GM18519 (cell line): ENCODE measurements around the gene ISCA2.

Source experiments
- ATAC-seq: cut with Tn5 transposase; IDR thresholded peaks from one replicate; pipeline ENCODE4 v1.9.1; 2021; ENCODE audit warnings: mild to moderate bottlenecking, moderate library complexity; ENCODE audit not compliant: unreplicated experiment, low FRiP score

Gene ISCA2

GRCh38 chr14:74507085-74507484, 13.5 kb downstream of the ISCA2 start:
- no peak for ATAC-seq

DNA sequence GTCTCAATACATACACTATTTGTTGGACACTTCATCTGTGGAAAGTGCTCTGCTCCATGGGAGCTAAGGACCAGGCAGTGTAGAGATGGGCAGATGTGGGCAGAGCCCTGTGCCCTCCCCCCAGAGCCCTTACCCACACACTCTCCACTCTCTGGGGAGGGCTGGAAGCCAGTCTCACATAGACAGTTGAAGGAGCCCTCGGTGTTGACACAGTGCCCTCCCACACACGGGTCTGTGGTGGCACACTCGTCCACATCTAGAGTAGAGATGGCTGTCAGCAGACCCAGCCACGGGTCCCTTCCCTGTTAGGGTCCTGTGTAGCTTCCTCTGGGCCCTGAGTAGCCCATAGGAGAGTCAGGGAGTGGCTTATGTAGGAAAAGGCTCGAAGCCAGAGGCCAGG, 14.3 kb downstream of the ISCA2 start:
- no peak for ATAC-seq

DNA sequence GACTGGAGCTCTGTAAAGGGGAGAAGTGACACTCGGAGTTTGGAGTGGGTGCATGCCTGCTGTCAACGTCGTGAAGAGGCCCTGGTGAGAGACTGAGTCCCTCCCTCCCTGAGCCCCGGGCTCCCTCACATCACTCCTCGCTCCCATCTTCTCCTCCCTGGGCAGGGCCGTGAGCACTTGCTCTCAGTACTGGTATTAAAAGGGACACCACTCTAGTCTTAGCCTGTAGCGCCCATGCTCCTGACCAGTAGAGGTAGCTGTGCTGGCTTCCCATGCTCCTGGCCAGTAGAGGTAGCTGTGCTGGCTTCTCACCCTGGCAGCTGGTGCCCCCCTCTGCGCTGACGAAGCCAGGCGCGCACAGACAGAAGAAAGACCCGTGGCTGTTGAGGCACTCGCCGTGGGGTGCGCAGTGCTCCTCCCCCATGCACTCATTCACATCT, 14.7 kb downstream of the ISCA2 start:
- no peak for ATAC-seq

DNA sequence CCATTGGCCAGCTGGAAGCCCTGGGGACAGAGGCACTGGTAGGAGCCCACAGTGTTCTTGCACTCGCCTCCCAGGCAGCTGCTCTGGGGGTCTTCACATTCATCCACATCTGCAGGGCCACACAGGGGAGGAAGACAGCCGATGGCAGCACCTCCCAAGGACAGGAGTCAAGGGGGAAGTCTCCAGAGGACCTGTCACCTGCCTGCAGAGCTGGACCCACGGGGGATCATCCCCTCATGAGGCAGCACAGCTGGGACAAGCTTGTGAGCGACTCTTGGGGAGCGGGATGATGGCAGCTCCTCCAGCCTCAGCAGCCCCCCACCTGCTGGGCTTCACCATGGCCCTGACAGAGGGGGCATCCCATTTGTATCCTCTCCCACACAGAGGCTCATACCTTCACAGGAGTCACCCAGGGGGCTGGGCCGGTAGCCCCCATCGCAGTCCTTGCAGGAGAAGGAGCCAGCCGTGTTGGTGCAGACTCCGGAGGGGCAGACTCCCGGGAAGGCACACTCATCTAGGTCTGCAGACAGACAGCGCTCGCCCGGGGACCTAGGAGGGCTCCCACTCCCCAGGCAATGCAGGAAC, 15.4 kb downstream of the ISCA2 start:
- no peak for ATAC-seq

DNA sequence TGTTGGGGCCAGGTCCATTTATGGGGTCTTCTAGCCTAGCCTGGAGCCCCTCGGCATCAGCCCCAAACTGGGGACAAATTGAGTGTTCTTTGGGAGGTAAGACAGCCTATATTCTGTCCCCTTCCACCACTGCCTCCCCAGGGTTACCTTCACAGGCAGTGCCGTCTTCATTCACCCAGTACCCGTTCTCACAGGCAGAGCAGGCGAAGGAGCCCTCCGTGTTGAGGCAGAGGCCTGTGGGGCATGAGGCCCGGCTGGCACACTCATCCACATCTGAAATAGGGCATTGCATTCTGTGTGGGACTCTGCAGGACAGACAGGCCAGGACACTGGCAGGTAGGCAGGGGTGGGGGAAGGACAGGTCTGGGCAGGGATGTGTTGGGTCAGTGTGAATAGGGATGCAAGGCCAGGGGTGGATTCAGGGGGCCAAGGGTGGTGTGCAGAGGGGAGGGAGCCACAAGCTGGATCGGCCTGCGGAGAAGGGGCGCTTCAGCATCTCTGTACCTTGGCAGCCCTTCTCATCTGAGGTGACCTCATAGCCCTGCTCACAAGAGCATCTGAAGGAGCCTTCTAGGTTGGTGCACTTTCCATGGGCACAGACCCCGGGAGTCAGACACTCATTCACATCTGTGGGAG, 16.1 kb downstream of the ISCA2 start:
- no peak for ATAC-seq

DNA sequence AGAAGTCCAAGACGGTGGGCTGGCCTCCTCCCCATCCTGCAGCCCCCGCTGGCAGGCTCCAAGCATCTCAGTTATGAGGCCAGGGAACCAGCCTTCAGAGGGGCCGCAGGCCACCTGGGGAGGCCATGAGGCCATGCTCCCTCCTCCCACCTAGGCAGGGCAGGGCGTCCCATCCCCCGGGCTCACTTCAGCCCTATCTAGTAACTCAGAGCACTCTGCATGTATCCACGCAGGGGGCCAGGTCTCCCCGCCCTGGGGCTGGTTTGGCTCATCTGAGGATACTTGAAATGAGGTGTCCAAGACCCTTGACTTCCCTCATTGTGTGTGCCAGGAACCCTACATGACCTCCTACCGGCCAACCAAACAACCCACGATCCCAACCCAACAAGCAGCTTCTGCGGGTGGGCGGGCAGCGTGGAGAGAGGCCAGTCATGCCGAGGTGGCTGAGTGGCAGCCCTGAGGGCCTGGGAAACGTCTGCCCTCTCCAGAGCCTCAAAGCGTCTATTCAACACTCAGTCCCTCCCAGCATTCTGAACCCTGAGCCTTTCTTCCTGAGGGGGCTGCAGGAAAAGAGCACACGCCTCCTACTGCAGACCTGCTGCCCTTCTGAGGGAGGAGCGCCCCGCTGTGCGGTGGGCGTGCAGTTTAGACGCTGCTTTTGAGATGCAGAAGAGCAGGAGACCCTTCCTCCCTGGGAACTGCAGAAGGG, 16.8 kb downstream of the ISCA2 start:
- ATAC-seq: no peak

DNA sequence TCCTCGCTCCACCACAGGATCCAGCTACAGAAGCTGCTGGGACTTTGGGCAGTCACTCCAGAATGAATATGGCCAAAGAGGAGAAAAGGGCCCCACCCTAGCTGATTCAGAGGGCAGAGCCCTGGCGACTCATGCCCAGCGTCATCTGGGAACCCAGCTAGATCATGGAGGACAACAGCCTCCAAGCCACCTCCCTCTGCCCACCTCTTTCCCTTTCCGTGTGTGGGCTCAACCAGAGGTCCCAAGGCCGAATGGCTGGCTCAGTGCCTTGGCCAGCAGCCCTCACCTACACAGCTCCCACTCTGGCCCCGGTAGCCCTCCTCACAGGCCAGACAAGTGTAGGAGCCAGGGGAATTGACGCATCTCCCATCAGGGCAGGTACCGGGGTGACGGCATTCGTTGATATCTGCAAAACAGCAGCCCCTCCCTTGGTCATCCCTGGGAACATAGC, 17.4 kb downstream of the ISCA2 start:
- ATAC-seq: no peak

DNA sequence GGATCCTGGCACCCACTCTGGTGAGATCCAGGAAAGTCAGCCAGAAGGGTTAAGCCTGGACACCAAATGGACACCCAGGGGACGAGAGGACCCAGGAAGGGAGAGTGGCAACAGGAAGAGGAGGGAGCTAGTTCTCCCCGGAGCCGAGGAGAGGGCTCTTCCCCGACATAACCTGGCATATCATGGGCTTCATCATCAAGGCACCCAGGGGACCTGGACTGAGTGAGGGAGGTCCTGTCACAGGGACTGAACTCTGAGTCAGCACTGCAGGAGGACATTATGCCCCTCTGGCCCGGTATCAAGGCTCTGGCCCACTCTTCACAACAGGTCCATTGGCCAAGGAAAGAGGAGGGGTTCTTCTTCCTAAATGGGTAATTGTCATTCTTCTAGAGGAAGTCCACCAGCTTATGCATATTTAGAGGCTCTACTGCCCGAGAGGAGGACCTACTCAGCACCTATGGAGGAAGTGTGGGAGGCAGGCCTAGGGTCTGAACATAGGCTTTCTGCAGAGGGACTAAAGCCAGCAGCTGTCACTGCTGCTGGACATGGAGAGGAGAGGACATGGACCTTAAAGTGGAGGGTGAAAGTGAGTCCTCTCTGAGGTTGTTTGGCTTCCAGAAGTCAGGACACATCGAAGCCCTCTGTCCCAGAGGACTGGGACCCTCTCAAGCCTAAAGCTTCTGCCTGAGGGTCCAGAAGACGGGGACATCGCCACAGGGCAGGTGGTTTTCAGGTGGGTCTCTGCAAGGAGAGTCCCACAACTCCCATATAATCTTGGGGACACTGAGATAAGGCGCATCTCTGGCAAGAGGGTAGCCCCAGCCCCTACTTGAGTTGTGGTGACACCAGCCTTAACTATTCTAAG, 18.6 kb downstream of the ISCA2 start:
- no peak for ATAC-seq

DNA sequence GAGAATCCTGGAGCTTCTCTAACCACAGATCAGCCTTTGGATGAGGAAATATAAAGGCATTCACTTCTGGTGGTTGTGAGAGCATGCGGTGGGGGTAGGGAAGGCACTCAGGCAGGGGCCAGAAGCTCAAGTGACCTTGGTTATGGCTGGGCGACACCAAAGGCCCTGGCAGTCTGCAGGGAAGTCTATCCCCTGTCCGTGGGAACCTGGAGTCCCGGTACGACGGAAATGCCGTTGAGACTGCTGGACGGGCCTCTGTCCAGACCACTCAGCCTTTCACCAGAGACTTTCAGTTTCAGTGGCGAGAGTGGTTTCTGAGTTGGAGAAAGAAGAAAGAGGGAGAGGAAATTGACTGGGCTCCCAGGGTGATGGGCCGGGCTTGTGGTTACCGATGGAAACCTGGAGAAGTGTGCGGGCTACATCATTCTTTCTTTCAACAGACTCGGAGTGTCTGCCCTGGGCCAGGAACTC, 20.9 kb downstream of the ISCA2 start:
- ATAC-seq: no peak

DNA sequence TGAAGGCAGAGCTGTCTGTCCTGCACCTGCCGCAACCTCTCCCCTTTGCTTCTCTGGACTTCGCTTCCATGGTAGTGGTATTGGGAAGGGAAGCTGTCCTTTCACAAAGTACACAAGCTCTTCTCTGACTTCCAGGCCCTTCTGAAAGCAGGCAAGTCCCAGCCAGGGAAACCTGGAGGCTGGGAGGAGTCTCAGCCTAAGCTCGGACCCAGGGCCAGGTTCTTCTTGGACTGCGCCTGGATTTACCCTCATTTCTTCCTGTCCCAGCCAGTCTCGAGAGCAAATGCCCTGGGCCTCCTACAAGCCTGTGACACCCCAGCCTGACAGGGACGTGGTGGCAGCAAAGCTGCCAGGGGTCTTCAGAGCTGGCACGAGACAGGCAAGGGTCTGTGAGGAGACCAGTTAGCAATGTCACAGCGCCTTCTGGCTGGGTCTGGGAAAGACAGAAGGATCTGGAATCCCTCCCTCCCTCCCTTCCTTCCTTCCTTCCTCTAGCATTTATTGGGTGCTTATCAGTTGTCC, 22.4 kb downstream of the ISCA2 start:
- no peak for ATAC-seq

- no peak for ATAC-seq
Measured at GRCh38 chr14:74516451-74517160, 23.0 kb downstream of the ISCA2 start.

DNA sequence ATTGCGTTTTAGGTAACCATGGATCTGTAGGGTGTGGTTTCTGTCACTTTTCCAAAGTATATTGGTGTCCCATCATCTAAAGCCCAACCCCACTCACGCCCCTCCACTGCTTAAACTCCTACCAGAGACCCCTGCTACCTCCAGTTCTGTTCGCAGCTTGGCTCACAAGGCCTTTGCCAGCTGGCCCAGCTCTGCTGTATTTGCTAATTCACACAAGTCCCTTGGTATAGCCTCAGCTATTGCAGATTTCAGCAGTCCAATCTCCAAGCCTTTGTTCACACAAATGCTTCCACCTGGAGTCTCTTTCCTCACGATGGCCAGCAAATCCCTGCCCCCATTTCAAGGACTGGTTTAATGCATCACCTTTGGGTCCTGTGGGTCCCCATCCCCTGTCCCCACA, 24.2 kb downstream of the ISCA2 start:
- no peak for ATAC-seq

DNA sequence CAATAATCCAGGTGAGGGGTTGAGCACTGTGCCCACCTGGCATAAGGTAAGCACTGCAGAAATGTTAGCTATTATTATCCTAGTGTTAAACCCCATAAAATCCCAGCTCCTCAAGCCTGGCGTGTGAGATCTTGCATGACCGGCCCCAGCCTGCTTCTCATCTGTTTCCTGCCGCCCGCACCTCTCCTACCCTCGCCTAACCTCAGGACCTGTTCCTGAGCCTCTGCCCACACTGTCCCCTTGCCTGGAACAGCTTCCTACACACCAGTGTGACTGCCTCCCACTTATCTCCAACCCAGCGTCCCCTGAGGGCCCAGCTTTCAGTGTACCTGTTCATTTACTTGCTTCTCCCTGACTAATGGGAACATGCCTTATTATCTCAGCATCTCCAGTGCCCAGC, 24.7 kb downstream of the ISCA2 start:
- no peak for ATAC-seq

- no peak for ATAC-seq
Measured at GRCh38 chr14:74519316-74520074, 25.9 kb downstream of the ISCA2 start.

DNA sequence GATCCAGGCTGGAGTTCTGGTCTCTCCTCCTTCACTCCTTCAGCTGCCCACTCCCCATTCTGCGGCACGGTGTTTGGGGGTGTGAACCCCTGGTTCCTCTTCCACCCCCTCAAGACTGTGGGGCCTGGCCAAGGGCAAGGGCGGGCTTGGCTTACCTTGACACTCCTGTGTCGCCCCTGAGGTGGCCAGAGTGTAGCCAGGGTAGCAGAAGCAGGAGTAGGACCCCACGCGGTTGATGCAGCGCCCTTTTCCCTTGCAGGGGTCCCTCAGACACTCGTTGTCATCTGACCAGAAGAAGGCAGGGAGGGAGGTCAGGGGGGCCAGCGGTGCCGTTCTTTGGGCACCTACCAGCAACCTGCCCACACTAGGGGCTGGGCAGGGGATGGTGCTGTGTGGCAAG, 28.2 kb downstream of the ISCA2 start:
- no peak for ATAC-seq

DNA sequence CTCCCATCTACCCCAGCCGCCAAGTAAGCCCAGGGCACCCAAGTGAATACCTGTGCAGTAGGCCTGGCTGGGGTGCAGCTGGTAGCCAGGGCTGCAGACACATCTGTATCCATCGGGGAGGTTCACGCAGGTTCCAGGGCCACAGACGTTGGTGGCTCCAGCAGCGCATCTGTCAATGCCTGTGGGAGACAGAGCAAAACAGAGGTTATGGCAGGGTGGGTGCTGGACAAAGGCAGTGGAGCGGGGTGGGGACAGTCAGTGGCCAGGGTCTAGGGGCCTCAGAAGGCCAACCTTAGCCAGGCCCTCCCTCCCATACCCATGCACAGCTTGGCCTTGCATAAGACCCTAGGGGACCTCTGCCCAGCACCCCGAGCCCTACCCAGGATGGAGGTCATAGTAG, 29.2 kb downstream of the ISCA2 start:
- ATAC-seq: no peak

GRCh38 chr14:74524076-74524811, 30.7 kb downstream of the ISCA2 start:
- ATAC-seq: no peak

DNA sequence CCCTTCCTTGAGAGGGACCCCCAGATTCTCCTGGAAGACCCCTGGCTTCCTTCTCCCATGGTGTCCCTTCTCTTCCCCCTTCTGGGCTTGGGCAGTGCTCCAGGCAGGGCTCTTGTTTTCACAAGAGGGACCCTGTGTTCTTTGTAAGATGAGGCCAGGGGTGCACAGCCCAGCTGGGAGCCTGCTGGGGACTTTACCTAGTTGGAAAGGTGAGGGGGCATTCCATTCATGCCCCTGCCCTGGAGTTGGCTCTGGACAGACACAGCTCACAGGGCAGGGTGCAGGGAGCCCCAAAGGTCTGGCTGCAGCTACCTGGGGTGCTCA, 31.2 kb downstream of the ISCA2 start:
- no peak for ATAC-seq

GRCh38 chr14:74525361-74525851, 31.8 kb downstream of the ISCA2 start:
- ATAC-seq: no peak
